ENCODE data around the gene EPN2.

The EPN2 gene

GRCh38 chr17:19313746-19314651 is 76.8 kb downstream of the EPN2 start:
- peak; percentile 33 for DNase-seq

DNA sequence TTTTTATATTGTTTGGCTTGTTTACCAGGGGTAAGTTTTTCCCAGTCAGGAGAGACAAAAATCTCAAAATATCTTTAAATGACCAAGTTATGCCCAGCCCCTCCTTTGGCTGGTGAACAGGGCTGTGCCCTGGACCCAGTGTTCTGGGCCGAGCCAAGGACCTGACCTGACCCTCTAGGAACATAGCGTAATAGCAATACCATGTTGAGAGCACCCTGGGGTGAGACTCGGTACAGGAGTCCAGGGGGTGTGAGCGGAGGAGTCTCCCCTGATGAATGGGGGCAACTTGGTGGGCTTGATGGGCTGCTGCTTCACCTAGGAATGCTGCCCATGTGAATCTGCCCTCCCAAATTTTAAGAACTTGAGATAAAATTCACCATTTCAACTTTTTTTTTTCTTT is 77.9 kb downstream of the EPN2 start:
- no peak for DNase-seq

DNA sequence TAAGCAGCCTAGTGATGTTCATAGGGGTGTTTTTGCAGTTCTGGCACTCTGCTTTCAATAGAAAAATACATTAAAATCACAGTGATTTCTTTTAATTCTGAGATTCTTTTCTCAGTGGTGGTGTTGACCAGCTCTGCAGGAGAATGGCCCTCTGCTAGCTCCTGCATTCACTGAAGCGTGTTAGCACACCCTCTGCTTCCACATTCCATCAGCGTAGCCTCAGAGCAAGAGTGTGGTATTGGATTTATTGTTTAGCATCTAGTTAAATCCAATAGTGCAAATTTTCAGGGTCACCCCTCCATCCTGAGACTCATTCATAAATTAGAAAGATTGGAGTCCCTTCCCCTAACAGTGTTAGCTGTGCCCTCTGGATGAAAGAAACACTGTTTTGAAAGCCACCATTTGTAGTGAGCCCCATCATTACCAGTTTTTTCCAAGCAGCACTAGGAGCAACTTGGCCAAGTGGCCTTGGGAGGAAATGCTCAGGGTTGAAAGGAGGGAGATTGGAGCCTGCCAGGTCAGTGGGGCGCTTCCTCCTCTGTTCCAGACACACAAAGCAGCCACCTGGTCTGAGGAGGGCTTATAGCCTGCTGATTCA is 79.7 kb downstream of the EPN2 start:
- DNase-seq: no peak

DNA sequence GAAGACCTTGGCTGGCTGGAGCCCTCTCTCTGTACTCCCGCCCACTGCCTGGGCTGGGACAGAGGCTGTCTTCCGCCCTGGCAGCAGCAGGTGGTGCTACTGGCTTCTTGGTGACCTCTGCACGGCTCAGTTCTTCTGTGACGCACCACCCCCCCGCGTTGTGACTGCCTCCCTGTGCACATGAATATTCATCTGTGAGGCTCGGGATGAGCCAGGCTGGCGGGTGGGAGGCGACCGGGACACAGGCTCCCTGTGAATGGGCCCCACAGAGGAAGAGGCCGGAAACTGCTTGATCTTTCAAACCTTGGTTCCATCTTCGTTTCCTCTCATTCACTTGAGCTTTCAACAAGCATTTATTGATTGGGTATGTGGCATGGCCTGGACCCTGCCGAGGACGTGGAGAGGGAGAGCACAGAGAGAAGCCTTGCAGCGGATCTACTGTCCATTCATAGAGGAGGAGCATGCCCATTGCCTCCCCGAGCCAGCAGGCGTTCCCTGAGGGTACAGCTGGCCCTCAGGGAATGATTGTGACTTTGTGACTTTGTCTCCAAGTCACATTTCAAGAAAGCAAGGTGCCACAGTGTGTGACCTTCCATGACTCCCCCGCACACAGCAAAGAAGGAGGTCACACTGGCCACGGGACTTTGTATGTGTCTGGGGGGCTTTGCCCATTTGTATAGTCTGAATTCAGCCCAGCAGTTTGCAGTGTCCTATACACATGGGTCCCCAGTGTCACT is 80.4 kb downstream of the EPN2 start:
- peak; percentile 37 for DNase-seq

GRCh38 chr17:19318611-19319010 is 81.4 kb downstream of the EPN2 start:
- no peak for DNase-seq

- no peak for DNase-seq
These were observed 82.8 kb downstream of the EPN2 start for GRCh38 chr17:19319771-19320505.

GRCh38 chr17:19320876-19321275 is 83.7 kb downstream of the EPN2 start:
- no peak for DNase-seq

DNA sequence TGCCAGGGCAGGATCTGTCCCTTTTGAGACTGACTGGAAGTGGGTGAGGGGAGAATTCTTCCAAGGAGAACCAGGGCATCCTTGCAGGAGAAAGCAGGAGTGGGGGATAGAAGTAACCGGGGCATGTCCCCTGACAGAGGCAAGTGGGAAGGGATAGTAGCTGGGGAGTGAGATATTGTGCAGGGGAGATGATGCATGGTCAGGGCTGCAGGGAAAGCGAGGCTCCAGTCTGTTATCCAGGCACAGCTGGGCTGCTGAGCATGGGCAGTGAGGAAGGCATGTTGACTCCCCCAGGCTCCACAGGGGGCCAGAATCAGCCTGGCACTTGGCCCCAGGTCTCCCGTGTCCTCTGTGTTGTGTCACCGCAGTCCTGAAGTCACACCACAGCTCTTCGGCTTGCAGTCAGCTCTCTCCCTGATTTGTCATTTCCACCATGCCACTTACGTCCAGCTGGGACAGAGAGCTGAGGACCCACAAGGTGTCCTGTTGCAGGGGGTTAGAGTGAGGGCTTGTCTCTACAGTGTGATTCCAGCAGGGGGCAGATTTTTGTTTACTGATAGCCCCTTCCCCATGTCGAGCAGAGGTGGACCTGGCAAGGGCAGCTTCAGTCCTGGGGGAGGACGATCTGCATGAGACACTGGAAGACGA is 84.4 kb downstream of the EPN2 start:
- DNase-seq: no peak

DNA sequence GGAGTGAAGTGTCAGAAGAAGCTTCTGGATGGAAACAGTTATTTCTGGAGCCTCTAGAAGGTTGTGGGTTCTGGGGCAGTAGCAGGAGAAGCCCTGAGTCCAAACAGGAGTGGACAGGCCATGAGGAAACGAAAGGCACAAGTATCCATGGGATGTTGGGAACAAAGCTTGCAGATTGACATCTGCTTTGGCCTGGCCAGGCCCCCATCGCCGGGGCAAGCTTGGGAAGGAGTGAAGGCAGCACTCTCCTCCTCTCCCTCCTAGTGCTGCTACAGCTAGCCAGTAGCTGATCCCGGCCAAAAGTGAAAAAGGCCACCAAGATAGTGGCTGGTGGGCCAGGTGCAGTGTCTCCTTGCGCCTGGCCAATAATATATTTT is 85.0 kb downstream of the EPN2 start:
- DNase-seq: no peak

DNA sequence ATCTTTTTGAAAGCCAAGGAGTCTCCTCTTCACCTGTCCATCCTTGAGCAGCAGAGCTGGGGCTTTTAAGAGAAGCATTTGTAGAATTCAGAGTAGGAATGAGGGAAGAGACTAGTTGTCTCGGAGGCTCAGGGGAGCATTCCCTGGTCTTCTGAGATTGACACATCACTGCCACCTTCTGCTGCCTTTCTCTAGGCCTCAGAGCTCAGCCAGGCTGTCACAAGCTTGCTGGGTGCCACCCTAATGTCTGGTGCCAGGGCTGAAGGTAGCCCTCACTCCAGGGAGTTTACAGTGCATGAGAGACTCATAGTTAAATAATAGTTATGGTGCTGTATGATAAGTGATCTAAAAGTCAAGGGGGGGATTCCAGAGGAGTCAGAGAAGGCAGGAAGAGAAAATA is 85.7 kb downstream of the EPN2 start:
- no peak for DNase-seq

DNA sequence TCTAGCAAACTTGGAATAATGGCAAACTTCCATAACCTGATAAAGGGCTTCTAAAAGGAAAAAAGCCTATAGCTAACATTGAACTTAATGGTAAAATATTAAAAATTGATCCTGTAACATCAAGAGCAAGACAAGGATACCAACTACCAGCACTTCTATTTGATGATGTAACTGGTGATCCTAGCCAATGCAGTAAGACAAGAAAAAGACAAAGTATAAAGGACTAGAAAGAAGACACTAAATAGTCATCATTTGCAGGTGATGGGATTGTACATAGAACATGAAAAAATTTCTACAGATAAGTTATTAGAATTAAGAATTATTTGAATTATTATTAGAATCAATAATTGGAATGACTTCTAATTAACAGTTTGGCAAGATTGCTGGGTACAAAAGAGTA is 88.4 kb downstream of the EPN2 start:
- no peak for DNase-seq

- DNase-seq: no peak
These were observed 90.0 kb downstream of the EPN2 start for GRCh38 chr17:19327031-19327783.

- DNase-seq: no peak
These were observed 91.4 kb downstream of the EPN2 start for GRCh38 chr17:19328441-19329061.

DNA sequence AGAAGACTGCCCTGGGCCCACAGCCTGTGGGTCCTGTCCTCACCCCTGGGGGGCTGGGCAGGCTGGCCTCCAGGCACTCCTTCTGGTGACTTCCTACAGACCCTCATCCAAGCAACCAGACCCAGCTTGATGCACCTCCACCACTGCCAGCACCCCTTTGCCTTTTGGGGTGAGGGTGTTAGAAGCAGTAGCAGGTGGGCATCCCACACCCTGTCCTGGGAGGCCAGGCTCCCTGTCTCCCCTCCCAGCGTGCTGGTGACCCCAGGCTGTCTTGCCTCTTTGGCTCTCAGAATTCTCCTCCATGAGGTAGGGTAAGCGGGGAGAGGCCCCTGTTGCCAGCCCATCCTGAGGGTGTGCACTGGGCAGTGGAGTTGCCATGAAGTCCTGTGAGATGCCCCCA is 92.0 kb downstream of the EPN2 start:
- DNase-seq: no peak

- no peak for DNase-seq
These were observed 92.7 kb downstream of the EPN2 start for GRCh38 chr17:19329839-19330238.

- DNase-seq: no peak
These were observed 93.1 kb downstream of the EPN2 start for GRCh38 chr17:19330271-19330670.

DNA sequence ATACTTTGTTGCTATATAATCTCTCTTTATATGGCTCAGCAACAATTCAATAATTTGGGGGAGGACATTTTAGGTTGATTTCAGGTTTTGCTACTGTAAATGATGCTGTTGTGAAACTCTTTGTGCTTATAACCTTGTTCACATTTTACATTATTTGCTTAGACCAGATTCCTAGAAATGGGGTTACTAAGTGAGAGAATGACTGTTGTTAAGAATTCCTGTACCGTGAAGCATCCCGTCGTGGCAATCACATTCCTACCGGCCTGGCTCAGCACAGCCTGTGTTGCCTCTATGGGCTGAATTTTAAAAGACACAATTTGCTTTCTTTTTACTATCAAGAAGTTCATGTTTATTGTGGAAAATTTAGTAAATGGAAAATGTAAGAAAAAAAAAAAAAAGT is 94.0 kb downstream of the EPN2 start:
- DNase-seq: no peak

DNA sequence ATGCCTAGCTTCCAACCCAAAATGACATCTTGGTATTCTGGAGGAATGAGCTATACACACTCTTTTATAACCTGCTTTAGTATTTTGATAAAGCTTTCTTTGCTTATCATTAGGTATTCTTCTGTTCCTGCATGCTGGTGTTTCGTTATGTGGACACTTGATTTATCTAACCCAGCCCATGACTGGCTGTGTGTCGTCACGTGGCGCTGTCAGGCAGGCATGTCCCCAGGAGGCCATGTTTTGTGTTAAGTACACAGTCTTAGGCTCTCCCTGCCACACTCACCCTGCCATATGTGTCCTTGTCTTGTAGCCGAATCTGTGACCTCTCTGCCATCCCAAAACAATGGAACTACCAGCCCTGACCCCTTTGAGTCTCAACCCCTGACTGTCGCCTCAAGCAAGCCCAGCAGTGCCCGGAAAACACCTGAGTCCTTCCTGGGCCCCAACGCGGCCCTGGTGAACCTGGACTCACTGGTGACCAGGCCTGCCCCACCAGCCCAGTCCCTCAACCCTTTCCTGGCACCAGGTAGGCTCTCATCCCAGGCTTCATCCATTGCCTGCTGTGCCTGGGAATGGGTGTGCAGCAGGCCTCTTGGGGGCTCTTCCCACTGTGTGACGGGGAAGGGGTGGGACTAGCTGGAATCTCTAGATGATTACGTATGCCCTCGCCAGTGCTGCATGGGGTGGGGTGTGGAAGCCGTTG is 94.5 kb downstream of the EPN2 start:
- peak; percentile 60 for DNase-seq

- DNase-seq: no peak
These were observed 95.4 kb downstream of the EPN2 start for GRCh38 chr17:19332371-19333131.

- DNase-seq: no peak
These were observed 95.9 kb downstream of the EPN2 start for GRCh38 chr17:19333132-19333440.

All from hematopoietic multipotent progenitor cell treated with erythropoietin and hydrocortisone succinate and interleukin-3 and kit ligand, for 6 days (in vitro differentiated cells).